NB4 (cell line): ENCODE data around the gene MAPRE2.

Experiments
- CTCF ChIP-seq: IDR thresholded peaks from one replicate; pipeline ENCODE4 v1.5.1; 2012; ENCODE audit warnings: low read depth, low read length
- MAX ChIP-seq: IDR thresholded peaks from 2 replicates; pipeline ENCODE4 v1.6.1; 2011; ENCODE audit warnings: low read depth, low read length
- POLR2A ChIP-seq: IDR thresholded peaks from 2 replicates; pipeline ENCODE4 v1.6.1; 2011; ENCODE audit warnings: mild to moderate bottlenecking; ENCODE audit not compliant: insufficient read length; ENCODE audit errors: extremely low read depth

- no peak for TF ChIP-seq CTCF
- no peak for TF ChIP-seq POLR2A
- TF ChIP-seq MAX, result no peak
These were observed 17.0 kb upstream of the MAPRE2 start for GRCh38 chr18:35024196-35024595.
